ENCODE results near the gene DOC2A.

The DOC2A gene

DNA sequence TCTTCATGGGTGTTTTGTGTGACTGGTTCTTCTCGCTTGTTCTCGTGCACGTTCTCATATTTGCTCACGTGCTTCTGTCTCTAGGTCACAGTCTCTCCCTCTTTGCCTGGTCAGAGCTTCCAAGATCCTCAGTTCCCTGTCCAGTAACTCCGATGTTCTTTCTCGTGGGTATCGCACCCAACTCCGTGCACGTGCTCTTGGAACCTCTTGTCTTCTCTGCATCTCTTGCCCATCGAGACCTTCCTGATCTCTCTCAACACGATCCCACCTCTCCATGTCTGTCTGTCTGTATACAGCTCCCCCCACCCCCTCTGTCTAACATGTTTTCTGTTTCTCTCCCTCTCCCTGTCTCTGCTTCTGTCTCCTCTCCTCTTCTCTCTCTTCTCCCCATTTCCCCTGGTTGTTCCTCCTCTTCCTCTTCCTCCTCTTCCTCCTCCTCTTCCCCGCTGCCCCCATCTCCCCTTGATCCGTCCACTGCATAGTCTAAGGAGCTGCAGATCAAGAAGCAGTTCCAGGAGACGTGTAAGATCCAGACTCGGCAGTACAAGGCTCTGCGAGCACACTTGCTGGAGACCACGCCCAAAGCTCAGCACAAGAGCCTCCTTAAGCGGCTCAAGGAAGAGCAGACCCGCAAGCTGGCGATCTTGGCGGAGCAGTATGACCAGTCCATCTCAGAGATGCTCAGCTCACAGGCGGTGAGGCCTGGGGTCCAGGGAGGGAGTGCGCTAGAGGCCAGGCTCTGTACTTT lies 21.5 kb downstream of the DOC2A start:
- no peak for DNase-seq (ENCODE audit: low read depth)

GRCh38 chr16:29988346-29989075 lies 22.3 kb downstream of the DOC2A start:
- DNase-seq (ENCODE audit: low read depth), result no peak

DNA sequence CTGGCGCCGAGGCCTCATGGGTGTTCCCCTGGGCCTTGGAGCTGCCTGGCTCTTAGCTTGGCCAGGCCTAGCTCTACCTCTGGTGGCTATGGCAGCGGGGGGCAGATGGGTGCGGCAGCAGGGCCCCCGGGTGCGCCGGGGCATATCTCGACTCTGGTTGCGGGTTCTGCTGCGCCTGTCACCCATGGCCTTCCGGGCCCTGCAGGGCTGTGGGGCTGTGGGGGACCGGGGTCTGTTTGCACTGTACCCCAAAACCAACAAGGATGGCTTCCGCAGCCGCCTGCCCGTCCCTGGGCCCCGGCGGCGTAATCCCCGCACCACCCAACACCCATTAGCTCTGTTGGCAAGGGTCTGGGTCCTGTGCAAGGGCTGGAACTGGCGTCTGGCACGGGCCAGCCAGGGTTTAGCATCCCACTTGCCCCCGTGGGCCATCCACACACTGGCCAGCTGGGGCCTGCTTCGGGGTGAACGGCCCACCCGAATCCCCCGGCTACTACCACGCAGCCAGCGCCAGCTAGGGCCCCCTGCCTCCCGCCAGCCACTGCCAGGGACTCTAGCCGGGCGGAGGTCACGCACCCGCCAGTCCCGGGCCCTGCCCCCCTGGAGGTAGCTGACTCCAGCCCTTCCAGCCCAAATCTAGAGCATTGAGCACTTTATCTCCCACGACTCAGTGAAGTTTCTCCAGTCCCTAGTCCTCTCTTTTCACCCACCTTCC lies 23.3 kb downstream of the DOC2A start:
- no peak for DNase-seq (ENCODE audit: low read depth)

DNA sequence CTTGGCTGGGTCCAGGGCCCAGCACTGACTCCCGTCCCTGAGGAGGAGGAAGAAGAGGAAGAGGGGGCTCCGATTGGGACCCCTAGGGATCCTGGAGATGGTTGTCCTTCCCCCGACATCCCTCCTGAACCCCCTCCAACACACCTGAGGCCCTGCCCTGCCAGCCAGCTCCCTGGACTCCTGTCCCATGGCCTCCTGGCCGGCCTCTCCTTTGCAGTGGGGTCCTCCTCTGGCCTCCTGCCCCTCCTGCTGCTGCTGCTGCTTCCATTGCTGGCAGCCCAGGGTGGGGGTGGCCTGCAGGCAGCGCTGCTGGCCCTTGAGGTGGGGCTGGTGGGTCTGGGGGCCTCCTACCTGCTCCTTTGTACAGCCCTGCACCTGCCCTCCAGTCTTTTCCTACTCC lies 23.9 kb downstream of the DOC2A start:
- DNase-seq (ENCODE audit: low read depth), result no peak

DNA sequence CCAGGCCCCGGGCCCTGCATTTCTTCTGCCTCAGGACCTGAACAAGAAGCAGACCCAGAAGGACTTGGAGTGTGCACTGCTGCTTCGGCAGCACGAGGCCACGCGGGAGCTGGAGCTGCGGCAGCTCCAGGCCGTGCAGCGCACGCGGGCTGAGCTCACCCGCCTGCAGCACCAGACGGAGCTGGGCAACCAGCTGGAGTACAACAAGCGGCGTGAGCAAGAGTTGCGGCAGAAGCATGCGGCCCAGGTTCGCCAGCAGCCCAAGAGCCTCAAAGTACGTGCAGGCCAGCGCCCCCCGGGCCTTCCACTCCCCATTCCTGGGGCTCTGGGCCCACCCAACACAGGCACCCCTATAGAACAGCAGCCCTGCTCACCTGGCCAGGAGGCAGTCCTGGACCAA lies 24.6 kb downstream of the DOC2A start:
- no peak for DNase-seq (ENCODE audit: low read depth)

DNA sequence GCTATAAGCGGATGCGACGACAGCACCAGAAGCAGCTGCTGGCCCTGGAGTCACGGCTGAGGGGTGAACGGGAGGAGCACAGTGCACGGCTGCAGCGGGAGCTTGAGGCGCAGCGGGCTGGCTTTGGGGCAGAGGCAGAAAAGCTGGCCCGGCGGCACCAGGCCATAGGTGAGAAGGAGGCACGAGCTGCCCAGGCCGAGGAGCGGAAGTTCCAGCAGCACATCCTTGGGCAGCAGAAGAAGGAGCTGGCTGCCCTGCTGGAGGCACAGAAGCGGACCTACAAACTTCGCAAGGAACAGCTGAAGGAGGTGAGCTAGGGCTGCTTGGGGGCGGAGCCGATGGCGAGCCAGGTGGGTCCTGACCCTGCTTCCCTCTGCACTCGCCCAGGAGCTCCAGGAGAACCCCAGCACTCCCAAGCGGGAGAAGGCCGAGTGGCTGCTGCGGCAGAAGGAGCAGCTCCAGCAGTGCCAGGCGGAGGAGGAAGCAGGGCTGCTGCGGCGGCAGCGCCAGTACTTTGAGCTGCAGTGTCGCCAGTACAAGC lies 25.5 kb downstream of the DOC2A start:
- no peak for DNase-seq (ENCODE audit: low read depth)

GRCh38 chr16:29984764-29985147 lies 26.1 kb downstream of the DOC2A start:
- DNase-seq (ENCODE audit: low read depth), result no peak

DNA sequence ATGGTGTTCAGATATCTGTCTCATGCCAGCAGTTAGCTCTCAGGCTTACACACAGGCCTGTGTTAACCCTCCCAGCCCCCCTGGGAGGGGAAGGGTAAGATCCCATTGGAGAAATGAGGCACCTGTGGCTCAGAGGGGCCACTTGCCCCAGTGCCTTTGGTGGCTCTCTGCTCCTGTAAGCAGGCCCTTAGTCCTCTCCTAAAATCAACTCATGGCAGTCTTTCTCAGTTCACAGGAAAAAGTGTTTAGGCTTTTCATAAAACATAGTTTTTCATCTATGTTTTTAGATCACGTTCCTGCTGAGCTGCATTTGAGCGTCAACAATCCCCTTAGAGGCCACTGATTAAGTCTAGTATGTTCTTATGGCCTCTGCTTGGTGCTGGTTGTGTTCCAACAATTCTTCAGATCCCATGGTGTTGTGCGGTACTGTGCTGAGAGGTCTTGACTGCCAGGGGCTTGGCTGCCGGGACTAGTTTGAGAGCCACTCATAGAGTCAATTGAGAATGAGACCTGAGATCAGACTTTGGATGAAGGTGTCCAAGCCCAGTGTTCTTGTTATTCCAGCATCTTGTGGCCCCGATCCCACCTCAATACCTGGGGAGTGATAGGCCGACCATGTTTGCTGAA lies 26.6 kb downstream of the DOC2A start:
- DNase-seq (ENCODE audit: low read depth), result no peak

DNA sequence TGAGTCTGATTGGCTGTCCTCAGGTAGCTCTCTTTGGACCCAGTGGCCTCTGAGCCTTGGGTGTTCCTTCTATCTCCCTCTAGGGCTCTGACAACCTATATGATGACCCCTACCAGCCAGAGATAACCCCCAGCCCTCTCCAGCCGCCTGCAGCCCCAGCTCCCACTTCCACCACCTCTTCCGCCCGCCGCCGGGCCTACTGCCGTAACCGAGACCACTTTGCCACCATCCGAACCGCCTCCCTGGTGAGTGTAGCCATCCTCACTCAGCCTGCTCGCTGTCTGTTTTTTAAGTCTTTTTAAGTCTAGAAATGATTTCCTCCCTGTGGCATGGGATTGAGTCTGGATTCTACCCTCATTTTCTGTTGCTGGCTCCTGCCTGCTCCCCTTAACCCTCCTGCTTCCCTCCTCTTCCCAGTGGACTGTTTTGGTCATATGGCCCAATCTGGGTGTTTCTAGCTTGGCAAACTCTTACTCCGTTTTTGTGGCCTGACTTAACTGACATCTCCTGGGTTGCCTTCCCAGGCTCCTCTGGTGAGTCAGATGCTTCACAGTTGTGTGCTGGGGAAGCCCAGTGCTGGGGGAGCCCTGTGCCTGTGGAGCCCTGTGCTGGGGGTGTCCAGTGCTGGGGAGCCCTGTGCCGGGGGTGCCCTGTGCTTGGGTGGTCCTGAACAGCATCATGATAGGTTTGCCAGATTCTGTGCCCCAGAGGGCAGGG lies 27.2 kb downstream of the DOC2A start:
- peak; percentile 45 for DNase-seq (ENCODE audit: low read depth)

DNA sequence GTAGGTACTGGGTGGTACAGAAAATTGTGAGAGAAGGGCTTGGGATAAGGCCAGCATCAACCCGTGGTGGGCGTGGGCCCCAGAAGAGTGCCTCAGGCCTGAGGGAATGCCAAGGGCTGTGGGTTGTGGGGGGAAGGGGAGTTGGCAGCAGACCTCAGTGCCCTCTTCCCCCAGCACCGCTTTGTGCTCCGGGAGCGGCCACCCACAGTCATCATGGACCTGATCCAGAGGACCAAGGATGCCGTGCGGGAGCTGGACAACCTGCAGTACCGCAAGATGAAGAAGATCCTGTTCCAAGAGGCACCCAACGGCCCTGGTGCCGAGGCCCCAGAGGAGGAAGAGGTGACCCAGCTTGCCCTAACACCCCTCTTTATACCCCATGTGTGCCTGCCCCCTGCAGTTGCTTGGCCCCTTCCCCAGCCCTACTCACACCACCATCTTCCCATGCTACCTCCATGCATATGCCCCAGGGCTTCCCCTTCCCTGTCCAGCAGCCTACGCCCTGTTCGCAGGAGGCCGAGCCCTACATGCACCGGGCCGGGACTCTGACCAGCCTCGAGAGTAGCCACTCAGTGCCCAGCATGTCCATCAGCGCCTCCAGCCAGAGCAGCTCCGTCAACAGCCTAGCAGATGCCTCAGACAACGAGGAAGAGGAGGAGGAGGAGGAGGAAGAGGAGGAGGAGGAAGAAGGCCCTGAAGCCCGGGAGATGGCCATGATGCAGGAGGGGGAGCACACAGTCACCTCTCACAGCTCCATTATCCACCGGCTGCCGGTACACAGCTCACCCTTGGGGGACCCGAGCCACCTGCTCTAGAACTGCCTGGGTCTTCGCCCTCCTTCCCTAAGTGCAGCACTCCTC lies 28.0 kb downstream of the DOC2A start:
- DNase-seq (ENCODE audit: low read depth), result no peak

GRCh38 chr16:29978564-29979270 lies 32.1 kb downstream of the DOC2A start:
- DNase-seq (ENCODE audit: low read depth), result no peak

GRCh38 chr16:29978081-29978480 lies 32.7 kb downstream of the DOC2A start:
- no peak for DNase-seq (ENCODE audit: low read depth)

DNA sequence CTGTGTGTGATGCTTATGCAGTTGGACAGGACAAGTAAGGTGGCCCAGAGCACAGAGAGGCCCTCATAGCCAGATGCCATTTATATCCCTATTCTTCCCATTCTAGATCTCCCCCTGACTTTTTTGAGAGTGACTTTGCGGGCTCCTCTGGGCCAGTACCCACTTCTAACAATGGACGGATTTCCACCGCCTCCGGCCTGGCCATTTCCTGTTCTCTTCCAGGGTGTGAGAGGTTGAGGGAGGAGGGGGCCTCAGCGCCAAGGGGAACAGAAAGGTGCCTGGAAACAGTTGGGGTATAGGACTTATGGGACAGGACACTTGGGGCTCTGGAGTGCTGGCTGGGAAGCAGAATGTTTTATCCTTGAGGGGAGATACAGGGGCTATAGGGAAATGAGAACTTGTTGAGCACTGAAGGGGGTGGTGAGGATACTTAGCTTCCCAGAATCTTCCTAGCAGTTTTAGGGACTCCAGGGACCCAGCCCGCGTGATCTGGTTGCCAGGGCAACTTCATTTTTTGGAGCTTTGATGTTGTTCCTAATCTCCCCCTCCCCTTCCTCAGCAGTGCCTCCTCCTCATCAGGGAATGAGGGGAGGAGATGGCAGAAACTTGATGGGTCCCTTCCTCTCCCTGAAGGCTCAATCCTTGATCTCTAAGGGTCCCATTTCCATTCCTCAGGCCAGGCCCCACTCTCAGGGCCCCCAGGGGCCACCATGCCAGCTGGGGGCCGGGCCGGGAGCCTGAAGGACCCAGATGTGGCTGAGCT lies 33.6 kb downstream of the DOC2A start:
- no peak for DNase-seq (ENCODE audit: low read depth)

DNA sequence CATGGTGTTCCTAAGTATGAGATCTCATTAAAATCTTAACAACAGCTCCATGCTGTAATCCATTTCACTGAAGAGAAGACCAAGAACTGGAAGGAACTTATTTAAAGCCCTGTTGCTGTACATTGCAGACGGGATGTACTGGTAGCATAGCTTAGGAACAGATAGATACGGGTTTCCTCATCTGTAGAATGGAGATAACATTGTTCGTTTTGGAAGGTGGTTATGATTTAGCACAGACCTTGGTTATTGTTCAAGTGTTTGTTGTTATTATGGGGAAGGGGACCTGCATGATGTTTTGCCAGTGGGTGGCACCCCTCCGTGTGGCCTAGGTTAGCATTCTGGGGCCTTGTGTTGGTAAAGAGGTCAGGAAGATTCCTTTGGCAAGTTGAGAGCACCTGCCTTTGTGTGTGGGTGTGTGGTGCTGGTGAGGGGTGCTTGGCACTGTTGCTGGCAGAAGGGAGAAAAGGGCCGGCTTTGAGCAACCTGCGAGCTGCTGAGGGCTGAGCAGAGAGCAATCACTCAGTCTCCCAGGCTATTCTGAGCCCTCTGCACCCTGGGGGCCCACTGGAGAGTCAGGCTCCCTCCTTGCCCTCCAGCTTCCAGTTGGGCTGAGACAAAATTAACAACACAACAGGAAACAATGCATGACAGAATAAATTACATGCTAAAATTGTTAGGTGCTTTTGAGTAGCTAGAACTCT lies 34.9 kb downstream of the DOC2A start:
- no peak for DNase-seq (ENCODE audit: low read depth)

DNA sequence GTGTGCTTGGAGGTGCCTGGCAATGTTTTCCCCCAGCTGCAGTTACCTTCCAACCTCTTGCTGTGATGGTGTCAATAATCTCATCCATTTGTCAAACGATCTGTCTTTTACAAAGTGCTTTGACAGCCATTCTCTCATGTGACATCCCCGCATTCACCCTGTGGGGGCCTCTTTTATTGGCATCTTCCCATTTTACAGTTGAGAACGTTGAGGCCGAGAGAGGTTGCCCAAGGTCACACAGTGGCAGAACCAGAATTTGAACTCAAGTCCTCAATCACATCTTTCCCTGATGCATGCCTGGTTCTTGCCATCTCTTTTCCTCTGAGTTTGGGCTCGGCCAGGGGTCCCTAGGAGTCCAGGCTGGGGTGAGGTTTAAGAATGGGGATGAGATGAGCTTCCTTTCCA lies 35.7 kb downstream of the DOC2A start:
- DNase-seq (ENCODE audit: low read depth), result no peak

DNA sequence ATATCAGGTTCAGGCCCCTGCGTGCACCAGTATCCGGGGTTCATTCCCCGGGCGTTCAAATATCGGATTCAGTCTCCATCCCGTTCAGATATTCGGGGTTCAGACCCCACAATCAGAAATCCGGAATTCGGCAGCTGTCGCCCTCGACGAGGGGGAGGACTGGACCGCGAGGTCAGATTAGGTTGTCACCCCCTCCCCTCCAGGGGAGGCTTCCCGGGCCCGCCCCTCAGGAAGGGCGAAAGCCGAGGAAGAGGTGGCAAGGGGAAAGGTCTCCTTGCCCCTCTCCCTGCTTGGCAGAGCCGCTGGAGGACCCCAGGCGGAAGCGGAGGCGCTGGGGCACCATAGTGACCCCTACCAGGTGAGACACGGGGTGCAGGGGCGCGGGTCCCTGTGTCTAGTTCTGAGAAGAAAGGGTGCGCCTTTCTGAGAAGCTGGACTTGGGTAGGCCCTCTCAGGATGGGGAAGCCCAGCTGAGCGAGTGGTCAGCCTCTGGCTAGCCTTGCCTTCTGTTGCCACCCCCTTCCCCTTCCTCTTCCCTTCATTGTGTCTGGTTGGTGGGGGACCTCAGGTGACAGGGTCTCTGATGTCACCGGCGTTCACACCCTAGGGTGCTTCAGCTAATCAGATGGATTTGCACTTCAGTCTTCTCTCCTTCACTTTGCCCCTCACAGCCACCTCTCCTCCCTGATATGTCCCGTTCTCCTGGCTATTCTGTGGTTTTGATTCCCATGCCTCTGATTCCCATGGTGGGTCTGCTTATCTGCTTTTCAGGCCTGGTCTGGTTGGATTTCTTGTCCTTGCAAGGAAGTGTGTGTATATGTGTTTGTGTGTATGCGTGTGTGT lies 36.3 kb downstream of the DOC2A start:
- no peak for DNase-seq (ENCODE audit: low read depth)

DNA sequence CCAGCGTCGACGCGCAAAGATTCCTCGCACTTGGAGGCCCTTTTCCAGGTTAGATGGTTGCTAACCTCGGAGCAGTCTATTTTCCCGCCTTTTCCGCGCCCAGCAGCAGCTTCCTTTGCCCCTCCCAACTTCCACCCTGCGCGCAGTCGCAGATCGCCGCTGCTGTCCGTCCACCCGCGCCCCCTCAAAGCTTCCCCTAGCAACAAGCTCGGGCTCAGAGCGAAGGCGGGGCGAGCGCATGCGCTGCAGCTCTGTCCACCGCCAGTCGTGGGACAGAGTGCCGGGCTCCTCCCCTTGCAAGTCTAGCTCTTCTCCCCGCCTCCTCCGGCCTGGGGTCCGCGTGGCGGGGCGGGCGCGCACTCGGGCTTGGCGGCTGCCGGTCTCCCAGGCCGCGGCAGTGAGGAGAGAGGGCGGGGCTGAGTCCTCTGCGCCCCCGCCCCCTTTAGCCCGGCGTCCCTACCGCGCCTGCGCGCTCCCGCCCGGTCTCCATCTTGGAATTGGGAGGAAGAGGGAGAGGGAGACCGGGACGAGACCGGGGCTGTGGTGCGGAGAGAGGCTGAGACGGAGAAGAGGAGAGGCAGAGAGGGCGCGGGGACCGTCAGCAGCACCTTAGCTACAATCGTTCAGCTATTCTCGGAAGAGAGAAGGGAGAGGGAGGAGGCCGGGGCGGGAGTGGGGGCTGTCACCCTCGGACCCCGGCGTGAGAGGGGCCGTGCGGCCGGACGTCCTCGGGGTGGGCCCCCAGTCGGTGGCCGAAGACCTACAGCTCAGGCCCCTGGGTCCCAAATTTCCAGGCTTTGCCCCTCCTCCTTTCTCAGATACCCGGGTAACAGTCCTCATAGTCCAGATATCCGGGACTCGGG lies 37.2 kb downstream of the DOC2A start, which contains the start of gene TAOK2:
Gene TAOK2, plus strand, starts transcription at position 485 of the 863 bp plus-strand sequence. CDS start 3,905 bp downstream, outside the sequence.
- peak; percentile 84 for DNase-seq (ENCODE audit: low read depth)
